Left kidney (tissue), 2 donors: ENCODE data around the gene ACY1. TPM values are rescaled to one million over a fixed set of nuclear protein-coding genes. Genes with fewer than 3 reads are reported as not detected.

Experiments
- DNase-seq: peaks from one replicate; pipeline ENCODE4 v3.0.0-alpha.2; 2013
- polyA plus RNA-seq: library from polyadenylated mRNA; unstranded; fragments of 120-200 nt; gene quantifications from one replicate; pipeline ENCODE4 v1.2.1, GENCODE V29; 2013; ENCODE audit not compliant: insufficient read length

The ACY1 gene
- polyA plus RNA-seq, 1 donor: 109 TPM

DNA sequence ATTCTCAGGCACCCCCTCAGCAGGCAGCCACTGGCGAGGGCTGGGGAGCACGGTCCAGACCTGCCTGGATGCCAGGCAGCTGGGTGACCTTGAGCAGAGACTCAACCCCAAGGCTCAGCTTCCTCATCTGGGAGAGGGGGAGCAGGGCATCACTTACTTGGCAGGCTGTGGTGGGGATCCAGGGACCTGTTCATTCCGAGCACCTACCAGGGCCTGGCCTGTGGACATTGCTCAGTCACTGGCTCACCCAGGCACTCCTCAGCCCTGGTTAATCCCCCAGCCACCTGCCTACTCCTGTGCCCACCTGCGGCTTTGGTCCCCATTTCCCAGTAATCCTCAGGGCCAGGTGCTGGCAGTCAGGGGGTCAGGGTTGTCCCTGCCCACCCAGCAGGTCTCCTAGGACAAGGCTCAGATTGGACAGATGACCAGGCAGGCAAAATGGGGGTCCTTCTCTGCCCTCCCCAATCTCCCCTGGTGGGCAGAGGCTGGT, 21.6 kb downstream of the ACY1 start:
- no peak for DNase-seq

DNA sequence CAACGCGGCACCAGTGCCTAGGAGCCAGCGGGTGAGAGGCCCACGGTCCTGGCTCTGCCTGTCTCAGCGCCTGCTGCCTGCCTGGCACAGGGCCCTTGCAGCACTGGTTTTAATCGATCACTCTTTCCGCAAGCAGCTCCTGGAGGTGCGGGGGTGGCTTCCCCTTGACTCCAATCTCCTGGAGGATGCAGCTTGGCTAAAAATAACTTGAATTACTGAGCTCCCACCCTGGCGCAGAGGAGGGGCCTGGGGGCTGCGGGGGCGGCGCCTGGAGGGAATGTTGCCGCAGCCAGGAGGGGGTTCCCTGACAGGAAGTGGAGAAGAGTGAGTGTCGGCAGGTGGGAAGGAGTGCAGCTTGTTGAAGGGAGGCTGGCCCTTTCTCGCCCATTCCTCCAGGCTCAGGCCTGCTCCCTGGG, 22.2 kb downstream of the ACY1 start:
- DNase-seq: peak; percentile 80

DNA sequence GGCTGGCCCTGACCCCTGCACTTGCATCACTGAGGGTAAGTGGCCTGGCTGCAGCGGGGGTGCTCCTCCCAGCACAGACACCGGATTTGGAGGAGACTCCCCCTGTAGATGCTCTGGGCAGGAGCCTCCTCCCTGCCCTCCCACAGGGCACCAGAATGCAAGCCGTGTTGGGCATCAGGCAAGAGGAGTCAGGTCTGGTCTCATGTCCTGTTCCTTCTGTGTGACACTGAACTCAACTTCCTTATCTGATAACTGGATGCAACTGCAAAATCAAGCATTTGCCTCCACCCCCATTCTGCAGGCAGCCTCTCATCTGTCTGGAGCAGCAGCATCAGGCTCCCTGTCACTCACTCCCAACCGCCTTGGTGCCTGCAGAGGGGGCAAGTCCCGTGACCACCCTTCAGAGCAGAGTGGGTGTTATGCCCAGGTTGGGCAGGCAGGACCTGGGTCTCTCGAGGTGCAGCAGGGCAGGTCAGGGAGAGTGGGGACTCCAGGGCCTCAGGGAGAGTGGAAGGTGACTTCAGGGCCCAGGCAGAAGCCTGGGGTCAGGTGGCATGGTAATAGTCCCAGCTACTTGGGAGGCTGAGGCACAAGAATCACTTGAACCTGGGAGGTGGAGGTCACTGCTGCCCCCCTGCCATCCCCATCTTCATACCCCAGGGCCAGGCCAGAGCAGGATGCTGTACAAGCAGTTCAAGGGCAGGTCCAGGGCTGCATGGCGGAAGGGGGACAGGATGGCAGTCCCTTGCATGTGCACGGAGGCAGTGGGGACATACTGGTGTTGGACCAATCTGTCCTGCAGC, 22.9 kb downstream of the ACY1 start:
- no peak for DNase-seq

DNA sequence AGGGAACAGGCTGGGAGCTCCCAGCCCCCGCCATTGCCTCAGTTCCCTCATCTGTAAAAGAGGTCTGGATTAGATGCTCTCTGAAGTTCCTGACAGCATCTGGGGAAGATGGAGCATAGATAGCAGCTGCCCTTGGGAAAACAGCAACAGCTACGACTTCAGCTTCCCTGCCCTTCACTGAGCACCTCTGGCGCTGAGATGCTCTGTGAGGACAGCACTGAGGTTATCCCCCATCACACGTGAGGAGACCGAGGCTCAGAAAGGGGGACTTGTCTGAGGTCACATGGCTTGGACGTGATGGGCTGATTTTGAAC, 23.4 kb downstream of the ACY1 start:
- DNase-seq: no peak

DNA sequence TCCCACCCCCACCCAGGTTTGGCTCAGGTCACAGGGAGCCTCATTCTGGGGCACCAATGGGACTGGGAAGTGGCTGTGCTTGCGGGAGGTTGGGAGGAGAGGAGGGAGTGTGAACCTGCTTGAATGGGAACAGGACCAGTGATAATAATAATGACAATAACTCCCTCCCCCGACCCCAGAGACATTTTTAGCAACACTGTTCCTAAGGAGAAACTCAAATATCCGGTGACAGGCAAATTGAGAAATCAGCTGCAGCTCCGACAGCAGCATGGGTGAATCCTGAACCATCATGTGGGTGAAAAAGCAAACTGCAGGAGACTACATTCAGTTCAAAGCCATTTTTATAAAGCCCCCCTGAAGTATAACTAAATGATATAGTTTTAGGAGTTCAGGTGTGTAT, 24.0 kb downstream of the ACY1 start:
- DNase-seq: no peak

DNA sequence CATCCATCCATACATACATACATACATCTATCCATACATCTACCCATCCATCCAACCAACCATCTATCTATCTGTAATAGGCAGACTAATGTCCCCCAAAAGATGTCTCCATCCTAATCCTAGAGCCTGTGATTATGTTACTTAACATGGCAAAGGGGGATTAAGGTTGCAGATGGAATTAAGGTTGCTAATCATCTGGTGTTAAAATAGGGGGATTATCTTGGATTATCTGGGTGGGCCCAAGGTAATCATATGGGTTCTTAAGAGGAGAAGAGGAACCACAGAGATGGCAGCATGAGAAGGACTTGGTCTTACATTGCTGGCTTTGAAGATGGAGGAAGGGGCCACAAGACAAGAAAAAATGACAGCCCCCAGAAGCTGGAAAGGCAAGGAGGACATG, 27.1 kb downstream of the ACY1 start:
- no peak for DNase-seq

DNA sequence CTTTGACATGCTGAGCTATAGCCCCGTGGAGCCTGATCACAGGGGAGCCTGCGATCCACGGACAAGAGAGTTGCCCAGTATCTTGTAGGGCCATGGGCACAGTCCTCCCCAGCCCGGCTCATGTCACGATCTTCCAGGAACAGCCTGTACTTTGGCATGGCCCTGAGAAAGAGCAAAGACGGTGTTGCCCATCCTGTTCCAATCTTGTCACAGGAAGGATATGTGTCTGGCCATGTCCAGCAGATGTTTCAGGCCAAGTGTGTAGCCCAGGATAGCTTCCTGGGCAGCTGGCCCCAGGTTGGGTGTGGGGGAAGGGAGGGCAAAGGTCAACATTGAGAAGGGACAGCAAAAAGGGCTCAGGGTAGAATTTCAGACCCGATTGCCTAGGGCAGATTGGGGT, 29.4 kb downstream of the ACY1 start:
- DNase-seq: no peak

DNA sequence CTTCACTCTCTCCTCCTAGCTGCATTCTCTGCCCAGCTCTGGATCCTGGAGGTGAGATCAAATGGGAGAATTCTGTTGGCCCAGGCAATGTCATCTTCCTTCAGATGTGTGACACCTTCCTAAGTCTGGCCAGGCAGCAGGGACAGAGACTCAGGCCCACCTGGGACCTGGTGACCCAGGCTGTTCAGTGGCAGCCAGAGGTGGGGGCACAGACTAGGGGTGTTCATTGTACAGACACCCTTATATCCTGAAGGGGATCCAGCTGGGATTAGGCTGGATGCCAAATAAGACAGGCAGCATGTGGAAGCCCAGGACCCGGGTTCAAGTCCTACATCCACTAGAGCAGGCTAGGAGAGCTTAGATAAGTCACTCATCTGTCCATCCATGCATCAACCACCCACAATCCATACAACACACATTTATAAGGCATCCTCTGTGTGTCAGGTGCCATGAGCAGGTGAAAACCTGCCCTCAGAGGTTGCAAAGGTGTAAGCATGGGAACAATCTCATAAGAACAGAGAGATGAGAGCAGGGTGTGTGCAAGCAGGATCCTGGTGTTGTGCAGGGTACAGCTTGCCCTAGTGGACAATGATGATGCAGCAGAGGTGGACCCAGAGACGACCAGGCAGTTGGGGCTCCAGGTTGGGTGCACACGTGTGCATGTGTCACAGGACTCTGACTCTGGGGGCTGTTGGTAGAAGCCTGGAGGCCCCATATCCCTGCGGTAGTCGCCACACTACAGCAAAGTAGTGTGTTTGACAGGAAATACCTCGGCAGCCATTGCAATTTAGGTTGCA, 30.7 kb downstream of the ACY1 start:
- no peak for DNase-seq

DNA sequence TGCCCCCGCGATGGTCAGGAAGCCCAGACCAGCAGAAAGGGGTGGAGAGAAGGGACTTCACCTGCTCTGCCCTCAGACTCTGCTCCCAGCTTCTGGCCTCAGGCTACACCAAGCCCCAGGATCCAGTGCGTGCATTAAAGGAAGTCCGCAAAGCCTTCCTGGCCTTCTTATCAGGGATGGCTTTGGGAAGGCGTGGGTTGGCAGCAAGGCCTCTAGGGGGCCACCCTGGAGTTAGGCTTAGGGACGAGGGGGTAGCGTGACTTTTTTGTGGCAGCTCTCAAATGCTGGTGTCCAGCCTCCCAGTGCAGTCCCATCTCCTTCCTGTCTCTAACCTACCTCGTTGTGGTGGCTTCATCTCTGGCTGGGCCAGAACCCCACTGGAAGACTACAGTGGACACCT, 31.3 kb downstream of the ACY1 start:
- DNase-seq: no peak

DNA sequence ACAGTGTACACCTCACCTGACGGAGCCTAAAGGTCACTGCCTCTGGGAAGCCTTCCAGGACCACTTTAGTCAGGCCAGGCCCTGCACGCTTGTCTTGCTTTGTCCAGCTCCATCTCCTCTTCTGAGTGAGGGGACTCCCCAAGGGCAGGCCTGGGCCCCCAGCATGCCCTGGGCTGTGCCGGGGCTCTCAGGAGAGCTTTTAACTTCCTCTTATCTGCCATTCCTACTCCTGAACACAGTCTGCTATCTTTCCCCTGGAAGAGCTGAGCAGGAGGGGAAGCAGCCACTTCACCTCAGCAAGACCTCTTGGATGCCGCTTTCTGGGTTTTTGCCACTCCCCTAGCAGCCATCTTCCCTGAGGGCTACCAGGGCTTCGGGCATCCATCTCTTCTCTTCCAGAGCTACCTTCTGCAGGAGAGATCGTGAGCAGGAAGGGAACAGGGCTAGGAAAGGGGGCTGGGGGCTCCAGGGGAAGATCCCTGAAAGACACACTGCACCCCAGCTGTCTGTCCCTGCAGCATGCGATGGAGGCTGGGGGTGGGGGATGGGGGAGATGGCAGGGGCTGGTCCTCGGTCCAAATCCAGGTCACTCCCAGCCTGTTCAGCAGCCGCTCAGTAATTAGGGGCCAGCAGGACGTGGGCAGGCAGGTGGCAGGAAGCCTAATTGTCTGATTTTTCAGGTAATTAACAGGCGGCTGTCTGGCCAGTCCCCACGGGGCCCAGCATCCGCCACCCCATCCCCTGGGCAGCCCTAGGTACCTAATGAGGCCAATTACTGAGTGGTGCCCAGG, 32.3 kb downstream of the ACY1 start:
- DNase-seq: no peak

DNA sequence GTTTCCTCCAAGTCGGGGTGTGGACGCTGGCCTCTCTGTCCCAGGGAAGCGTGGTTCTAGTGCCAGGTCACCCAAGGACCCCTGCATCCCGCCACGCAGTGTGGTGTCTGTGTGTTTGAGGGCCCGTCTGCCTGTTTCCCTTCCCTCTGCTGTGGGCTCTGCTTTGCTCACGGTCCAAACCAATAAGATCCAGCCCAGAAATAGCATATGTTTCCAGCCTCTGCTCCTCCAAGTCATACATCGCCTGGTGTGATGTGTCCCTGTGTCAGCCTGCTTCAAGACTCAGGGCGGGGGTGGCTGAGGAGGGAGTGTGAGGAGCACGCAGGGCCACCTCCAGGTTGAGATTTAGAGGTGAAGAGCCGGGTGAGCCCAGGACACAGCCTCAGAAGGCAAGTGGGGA, 34.3 kb downstream of the ACY1 start:
- no peak for DNase-seq

DNA sequence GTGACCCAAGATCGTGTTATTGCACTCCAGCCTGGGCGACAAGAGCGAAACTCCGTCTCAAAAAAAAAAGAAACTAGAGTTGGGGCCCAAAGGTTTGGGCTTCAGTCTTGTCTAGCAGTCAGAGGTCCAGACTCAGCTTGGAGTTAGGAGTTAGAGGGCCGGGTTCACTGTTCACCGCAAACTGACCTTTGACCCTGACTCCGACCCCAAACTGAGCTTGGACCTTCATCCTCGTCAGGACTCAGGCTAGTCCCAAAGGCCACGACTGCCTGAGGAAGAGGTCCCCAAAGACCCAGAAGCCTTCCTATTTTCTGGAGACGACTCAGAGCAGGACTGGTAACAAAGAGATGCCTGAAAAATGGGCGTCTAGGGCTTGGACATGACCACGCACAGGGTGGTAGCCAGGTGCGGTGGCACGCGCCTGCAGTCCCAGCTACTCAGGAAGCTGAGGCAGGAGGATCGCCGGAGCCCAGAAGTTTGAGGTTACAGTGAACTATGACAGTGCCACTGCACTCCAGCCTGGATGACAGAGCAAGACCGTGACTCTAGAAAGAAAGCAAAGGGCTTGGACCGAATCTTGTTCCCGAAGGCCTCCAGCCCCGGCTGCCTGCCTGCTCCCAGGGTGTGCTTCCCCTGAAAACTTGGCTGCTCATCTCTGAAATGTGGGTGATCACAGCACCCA, 35.1 kb downstream of the ACY1 start:
- no peak for DNase-seq

DNA sequence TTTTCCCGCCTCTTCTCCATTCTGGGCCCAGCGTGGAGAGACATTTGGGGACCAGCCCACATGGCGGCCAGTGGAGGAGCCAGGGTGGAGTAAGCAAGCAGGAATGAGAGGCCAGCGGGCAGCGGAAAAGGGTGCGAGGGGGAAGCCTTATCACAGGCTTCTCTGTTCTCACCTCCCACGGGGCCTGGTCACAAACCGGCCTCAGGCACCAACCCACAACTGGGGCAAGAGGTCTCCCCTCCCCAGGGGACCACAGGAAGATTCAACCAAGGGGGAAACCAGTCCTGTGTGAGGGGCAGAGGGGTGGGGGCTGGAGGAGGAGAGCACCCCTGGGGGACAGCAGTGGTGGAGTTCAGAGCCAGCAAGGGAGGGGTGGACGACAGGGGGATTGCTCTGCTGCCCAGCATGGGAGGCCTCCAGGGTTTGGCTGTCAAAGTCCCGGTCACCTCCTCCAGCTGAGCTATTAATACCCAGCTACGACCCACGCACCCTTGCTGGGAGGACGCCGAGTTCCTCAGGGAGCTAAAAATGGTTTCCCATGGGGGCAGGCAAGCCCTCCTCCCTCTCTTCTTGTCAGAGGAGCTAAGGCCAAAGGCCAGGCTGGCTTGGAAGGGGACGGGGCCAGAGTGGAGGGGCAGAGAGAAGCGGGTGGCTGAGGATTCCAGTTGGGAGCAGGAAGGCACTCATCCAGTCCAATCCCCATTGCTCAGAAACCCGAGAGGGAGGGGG, 36.2 kb downstream of the ACY1 start:
- no peak for DNase-seq

DNA sequence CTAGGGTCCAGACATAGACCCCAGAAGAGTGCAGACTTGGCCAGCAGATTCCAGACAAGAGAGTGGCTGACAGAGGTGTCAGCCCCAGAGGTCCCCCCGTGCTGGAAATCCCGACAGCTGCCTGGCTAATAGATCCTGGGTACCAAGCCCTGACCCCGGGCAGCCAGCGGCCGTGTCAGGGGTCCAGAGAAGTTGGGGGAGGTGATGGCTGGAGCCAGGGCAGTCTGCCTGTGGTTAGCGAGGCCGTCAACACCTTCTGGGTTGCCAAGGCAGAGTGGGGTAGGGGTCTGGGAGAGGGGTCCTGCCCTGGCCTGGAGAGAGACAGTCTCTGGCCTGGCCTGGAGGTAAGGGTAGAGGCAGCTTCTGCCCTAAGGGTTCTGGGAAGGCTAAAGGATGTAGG, 37.5 kb downstream of the ACY1 start:
- no peak for DNase-seq

DNA sequence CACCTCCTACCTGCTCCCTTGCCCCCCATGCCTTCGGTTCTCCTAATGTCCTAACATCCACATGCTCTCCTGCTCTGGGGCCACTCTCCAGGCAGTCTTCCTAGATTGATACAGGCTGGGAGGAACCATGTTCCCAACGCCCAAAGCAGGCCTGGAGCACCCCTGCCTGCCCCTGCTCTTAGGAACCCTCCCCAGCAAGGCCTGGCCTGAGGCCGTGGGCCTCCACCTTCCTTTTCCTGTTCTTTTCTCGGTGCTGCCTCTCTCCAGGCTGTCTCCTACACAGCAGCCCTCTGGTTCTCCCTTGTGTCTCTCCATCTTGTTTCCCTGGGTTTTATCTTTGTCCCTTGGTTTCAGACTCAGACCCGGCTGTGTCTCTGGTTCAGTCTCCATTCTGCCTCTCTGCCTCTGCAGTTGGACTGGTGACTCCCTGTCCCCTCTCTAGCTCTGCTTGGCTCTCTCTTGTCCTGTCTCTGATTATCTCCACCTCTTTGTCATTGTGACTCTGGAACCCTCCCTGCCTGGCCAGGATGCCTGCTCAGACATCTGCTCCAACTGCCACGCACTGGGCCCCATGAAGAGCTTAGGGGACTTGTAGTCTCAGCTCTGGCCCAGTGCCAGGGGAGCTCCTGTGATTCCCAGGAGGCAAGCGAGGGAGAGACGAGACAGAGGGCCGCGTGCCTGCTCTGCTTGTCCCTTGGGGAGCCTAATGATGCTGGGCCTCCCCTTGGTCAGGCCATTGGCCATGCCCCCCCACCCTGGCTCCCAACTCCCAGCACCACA, 38.3 kb downstream of the ACY1 start:
- DNase-seq: no peak

DNA sequence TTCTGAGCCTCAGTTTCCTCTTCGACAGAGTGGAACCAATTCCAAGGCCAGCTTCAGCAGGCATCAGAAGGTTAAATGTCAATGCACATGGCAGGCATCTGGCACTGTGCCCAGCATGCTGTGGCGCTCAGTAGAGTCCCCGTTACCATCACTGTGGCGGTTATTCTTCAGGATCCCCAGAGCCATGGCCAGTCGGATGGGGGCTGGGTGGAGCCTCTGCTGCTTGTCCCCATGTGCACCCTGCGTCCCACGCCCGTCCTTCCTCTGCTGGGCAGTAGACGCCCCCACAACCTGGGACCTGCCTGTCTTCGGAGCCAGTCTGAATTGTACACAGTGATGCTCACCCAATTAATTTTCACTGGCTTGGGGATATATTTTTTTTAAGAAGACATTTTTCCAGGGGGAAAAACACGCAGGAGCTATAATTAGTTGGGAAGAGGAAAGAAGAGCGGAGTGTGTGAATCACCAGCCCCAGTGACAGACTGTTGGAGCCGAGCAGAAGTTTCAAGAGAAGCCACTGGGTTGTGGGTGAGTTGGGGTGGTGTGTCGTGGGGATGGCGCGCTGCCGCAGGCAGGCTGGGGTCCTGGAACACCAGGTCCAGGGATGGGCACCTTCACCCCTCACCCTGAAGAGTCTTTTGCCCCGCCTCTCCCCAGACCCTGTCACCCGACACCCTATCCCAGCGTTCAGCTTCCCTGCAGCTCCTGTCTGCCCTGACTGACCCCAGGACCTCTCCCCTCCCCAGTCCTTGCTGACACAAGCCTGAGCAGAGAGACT, 39.2 kb downstream of the ACY1 start:
- no peak for DNase-seq

DNA sequence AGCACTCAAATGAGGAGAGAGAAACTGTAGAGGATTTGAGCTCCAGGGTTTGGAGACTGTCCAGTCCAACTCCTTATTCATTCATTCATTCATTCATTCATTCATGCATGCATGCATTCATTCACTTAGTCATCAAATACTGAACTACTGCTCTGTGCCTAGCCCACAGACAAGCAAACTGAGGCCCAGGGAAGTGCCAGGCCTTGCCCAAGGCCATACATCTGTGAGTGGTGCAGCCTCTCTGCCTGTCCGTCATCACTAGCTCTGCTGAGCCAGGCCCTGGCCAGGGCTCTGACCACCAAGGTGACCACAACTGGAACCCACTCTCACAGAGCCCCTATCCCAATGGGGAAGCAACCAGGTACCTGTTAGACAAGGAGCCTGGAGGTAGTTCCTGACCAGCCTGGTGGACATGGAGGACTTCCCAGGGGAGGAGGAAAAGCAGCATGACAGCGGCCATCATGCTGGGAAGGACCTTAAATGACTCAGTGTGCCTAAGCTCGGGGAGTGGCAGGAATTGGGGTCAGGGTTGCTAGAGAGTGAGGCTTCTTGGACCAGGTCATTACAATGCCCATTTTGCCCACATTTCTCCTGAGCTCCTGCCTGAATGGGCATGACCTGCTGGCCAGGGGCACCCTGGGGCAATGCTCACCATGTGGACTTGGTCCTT, 39.9 kb downstream of the ACY1 start:
- no peak for DNase-seq

DNA sequence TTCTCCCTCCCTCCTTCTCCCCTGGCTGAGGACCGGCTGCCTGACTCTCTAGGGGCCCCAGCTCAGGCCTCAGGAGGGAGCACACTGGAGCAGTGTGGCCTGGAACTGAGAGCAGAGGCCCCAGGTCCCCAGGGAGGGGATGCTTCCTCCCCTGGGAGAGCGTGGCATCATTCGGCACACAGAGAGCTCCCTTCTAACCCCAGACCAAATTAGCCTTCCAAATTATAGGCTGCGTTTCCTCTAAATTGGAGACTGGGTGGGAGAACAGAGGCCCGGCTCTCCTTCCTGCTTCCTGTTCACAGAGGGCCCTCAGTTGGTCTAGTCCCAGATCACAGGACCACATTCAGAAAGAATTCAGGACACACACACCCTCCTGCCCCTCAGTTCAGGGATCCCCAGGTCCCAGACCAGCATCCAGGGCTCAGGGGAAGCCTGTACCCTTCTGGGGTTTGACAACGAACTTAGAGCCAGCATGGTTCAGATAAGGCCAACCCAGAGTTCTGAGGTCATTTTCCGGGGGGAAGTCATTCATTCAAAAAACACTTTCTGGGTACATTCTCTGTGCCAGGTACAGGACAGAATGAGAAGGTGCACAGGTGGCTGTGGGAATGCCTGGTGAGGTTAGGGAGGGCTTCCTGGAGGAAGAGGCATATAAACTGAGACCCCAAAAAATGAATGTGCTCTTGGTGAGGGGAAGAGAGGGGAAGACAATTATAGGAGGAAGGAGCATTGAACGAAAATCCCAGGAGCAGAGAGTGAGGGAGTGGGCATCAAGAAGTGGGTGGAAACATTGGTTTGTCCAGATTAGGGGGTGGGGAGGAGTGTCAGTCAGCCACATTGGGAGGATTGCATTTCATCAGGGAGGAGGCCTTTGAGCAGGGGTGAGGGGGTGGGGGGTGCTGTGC, 40.8 kb downstream of the ACY1 start:
- no peak for DNase-seq
